Esophagus squamous epithelium (tissue), 5 donors: ENCODE data around the gene RPTOR. TPM values are rescaled to one million over a fixed set of nuclear protein-coding genes. Genes with fewer than 3 reads are reported as not detected.

Experiments
- DNase-seq: peaks from one replicate; lab custom pipeline; 2025; lab: John Stamatoyannopoulos, UW
- H3K27ac ChIP-seq, 4 donors: fragments of 200-600 bp; sonication (generic); one replicate each; pipeline ENCODE4 v1.5.1; 2016 to 2019; ENCODE audit warnings: mild to moderate bottlenecking in 1 of 4
- H3K27me3 ChIP-seq, 4 donors: fragments of 200-600 bp; sonication (generic); 1 replicate in 3 of 4; 2 replicates in 1 of 4; pipeline versions ENCODE4 v1.5.1 to v1.6.0; 2017 to 2021; ENCODE audit warnings: antibody characterized with exemption in 1 of 4
- H3K36me3 ChIP-seq, 3 donors: fragments of 200-600 bp; sonication (generic); one replicate each; pipeline ENCODE4 v1.5.1; 2016 to 2019
- H3K4me1 ChIP-seq, 3 donors: fragments of 200-600 bp; sonication (generic); one replicate each; pipeline ENCODE4 v1.5.1; 2017 to 2019
- H3K4me3 ChIP-seq, 4 donors: fragments of 200-600 bp; sonication (generic); 1 replicate in 3 of 4; 2 replicates in 1 of 4; pipeline ENCODE4 v1.5.1; 2016 to 2019; ENCODE audit warnings: mild to moderate bottlenecking in 2 of 4, moderate library complexity in 1 of 4
- H3K9me3 ChIP-seq, 3 donors: fragments of 200-600 bp; sonication (generic); one replicate each; pipeline ENCODE4 v1.5.1; 2016 to 2019
- CTCF ChIP-seq, 6 experiments: fragments of 450-650 bp in 4 of 6; fragments of 200-600 bp in 2 of 6; sonication (generic) in 2 of 6; IDR thresholded peaks; one replicate each; pipeline ENCODE4 v1.5.1; 2016 to 2019; ENCODE audit warnings: antibody characterized with exemption in 6 of 6, mild to moderate bottlenecking in 4 of 6, moderate library complexity in 4 of 6
- POLR2A ChIP-seq, 4 donors: fragments of 450-650 bp; IDR thresholded peaks; one replicate each; pipeline ENCODE4 v1.6.1; 2017; ENCODE audit warnings: antibody characterized with exemption in 4 of 4, mild to moderate bottlenecking in 4 of 4, moderate library complexity in 3 of 4
- WGBS, 2 donors: methylation state at CpG; one replicate each; pipeline ENCODE4 v1.1.5; 2018; 5-methylcytosine and 5-hydroxymethylcytosine counted together
- intact Hi-C: fragments of 100-400 bp; cut with DNase I; formaldehyde crosslinking; loops from one replicate; pipeline ENCODE4 v1.15.0; 2022
- total RNA-seq, 4 donors: library from RNA; depleted of rRNA; stranded (reverse); fragments of >200 nt; gene quantifications; one replicate each; pipeline ENCODE4 v1.1.0, GENCODE V29; 2016
- donor health status: DM: yes; HTN: yes; CAD: no.

Gene RPTOR
- total RNA-seq, 4 donors from 2014 or later: 11.7 to 27.8 (median 22.8) TPM

DNA sequence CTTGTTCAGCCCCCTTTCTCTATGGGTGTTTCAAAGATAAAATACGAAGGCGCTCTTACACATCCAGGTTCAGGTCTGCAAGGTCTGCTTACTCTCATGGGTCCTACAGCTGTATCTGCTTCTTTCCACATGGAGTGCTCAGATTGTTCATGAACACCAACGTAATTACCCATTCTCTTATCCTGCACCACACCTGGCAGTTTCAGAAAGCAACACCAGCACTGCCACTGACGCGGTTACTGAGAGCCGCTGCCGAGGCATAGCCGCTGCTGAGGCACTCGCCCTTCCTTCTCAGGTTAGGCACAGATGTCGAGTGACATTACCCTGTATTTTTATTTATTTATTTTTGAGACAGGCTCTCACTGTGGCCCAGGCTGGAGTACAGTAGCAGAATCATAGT lies 147.1 kb downstream of the RPTOR start:
- TF ChIP-seq CTCF (IDR thresholded peaks at IDR 0.05) (no peak), POLR2A (IDR thresholded peaks at IDR 0.05) (no peak)
- no peak for DNase-seq
- Histone ChIP-seq H3K9me3 (no peaks in the 10 kb centered on the region), H3K4me3 (no peak overlapping the region), H3K36me3 (peaks cover 0 to 3% (median 0%) of the 10 kb centered on the region in 3 donors), H3K27me3 (no peaks in the 10 kb centered on the region), H3K4me1 (peaks cover 0 to 26% (median 0%) of the 10 kb centered on the region in 3 donors), H3K27ac (no peak overlapping the region)
- WGBS, 2 donors: 94 to 95% methylated on average over 10 of the region's 10 CpGs
- intact Hi-C loops: no loop called here

- no peaks in the 10 kb centered on the region for H3K27me3 ChIP-seq
- no peak overlapping the region for H3K4me3 ChIP-seq
- no peaks in the 10 kb centered on the region for H3K36me3 ChIP-seq
- H3K27ac ChIP-seq: no peak overlapping the region
- DNase-seq: no peak
- intact Hi-C loops: no loop called here
- TF ChIP-seq POLR2A (IDR thresholded peaks at IDR 0.05): no peak
- H3K9me3 ChIP-seq: no peaks in the 10 kb centered on the region
- H3K4me1 ChIP-seq: peaks cover 0 to 28% (median 0%) of the 10 kb centered on the region in 3 donors
- WGBS, 2 donors: 89 to 91% methylated on average over 7 to 13 of the region's 13 CpGs
These were observed 148.4 kb downstream of the RPTOR start for GRCh38 chr17:80692931-80693467.

DNA sequence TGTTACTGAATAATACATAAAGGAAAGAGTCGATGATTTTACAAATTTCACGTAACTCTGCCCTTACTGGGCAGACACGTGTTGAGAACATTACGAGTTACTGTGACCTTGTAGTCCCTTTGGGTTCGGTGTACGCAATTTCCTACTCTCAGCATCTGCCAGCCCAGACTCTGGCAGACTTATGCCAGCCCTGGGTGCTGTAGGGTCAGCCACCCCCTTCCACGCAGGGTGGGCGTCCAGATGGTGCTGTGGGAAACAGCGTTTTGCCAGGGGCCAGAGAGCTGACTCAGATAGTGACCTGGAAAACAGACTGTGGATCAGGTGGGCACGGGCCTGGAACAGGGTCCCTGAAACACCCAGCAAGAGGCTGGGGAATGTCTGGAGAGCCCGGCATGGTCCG lies 148.9 kb downstream of the RPTOR start:
- TF ChIP-seq CTCF (IDR thresholded peaks at IDR 0.05): no peak
- no peak for TF ChIP-seq POLR2A (IDR thresholded peaks at IDR 0.05)
- Histone ChIP-seq H3K27ac (no peak overlapping the region), H3K4me1 (peaks cover 0 to 33% (median 0%) of the 10 kb centered on the region in 3 donors), H3K9me3 (no peaks in the 10 kb centered on the region), H3K4me3 (no peak overlapping the region), H3K36me3 (no peaks in the 10 kb centered on the region), H3K27me3 (no peaks in the 10 kb centered on the region)
- intact Hi-C loops: no loop called here
- WGBS, 2 donors: 76 to 91% methylated on average over 7 to 9 of the region's 12 CpGs
- no peak for DNase-seq

- 72 to 81% methylated on average over 12 to 22 of the region's 28 CpGs for WGBS, 2 donors
- no peak for DNase-seq
- H3K36me3 ChIP-seq: no peaks in the 10 kb centered on the region
- no peak overlapping the region for H3K27ac ChIP-seq
- no peaks in the 10 kb centered on the region for H3K9me3 ChIP-seq
- intact Hi-C loops: no loop called here
- no peak overlapping the region for H3K4me3 ChIP-seq
- peaks cover 0 to 36% (median 0%) of the 10 kb centered on the region in 3 donors for H3K4me1 ChIP-seq
- no peaks in the 10 kb centered on the region for H3K27me3 ChIP-seq
- TF ChIP-seq POLR2A (IDR thresholded peaks at IDR 0.05) (no peak), CTCF (IDR thresholded peaks at IDR 0.05) (no peak)
These were observed 149.7 kb downstream of the RPTOR start for GRCh38 chr17:80694085-80694991.

DNA sequence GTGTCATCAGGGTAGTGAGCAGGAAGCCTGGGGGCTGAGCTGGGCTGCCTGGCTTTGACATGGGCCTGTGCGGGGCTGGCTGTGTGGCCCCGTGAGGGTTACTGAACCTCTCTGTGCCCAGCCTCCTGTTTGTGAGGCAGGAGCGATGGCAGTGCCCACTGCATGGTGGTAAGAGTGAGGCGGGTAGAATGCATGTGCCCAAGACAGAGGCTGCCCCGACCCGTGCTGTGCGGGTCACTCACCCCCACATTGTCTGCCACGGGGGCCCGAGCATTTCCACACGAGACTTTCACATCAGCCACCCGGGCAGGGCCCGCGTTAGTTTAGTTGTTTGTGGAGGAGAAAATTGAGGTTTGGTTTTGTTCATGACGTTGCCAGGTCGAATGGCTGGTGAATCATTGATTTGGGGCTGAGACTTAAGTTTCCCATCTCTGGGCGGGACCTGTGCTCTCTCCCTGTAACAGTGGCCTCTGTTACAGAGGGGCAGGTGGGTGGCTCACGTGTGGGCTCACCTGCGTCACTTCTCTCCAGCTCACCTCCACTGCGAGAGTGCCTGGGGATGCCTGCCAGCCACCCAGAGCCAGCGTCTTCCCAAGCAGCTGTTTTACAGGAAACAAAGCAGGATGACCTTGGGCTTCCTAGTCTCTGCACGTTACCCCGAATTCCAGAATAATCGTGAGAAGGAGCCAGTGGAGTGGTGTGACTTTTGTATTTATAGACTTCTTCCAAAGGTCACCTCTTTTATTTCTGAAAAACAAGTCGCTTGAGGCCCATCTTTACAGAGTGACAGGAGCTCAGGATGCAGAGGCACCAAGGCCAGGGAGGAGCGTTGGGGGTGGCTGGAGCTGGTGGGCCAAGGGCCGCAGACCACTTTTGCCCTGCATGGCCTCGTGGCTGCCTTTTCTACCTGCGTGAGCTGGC lies 150.6 kb downstream of the RPTOR start:
- intact Hi-C loops: no loop called here
- no peaks in the 10 kb centered on the region for H3K9me3 ChIP-seq
- no peak for DNase-seq
- H3K4me3 ChIP-seq: no peak overlapping the region
- 85 to 90% methylated on average over 8 to 13 of the region's 28 CpGs for WGBS, 2 donors
- H3K4me1 ChIP-seq: peaks cover 0 to 36% (median 0%) of the 10 kb centered on the region in 3 donors
- no peaks in the 10 kb centered on the region for H3K36me3 ChIP-seq
- H3K27ac ChIP-seq: no peak overlapping the region
- TF ChIP-seq POLR2A (IDR thresholded peaks at IDR 0.05) (no peak), CTCF (IDR thresholded peaks at IDR 0.05) (no peak)
- H3K27me3 ChIP-seq: no peaks in the 10 kb centered on the region
